ENCODE data around the gene DBNDD2.
A peak's percentile ranks its signal among the peaks of the same experiment; 100 is the strongest.

DBNDD2 gene

GRCh38 chr20:45419188-45420091 is 11.4 kb downstream of the DBNDD2 start:
- peak; percentile 97 for DNase-seq

GRCh38 chr20:45420125-45420524 is 12.0 kb downstream of the DBNDD2 start:
- DNase-seq = no peak

- DNase-seq = no peak
Observed at GRCh38 chr20:45423700-45424099, 15.6 kb downstream of the DBNDD2 start.

- DNase-seq = no peak
Observed at GRCh38 chr20:45425561-45425960, 17.5 kb downstream of the DBNDD2 start.

GRCh38 chr20:45426320-45427016 is 18.4 kb downstream of the DBNDD2 start:
- DNase-seq = no peak

GRCh38 chr20:45427236-45428149 is 19.4 kb downstream of the DBNDD2 start:
- no peak for DNase-seq

- no peak for DNase-seq
Observed at GRCh38 chr20:45429618-45430017, 21.5 kb downstream of the DBNDD2 start.

GRCh38 chr20:45432294-45432693 is 24.2 kb downstream of the DBNDD2 start:
- DNase-seq = no peak

GRCh38 chr20:45433316-45433715 is 25.2 kb downstream of the DBNDD2 start:
- no peak for DNase-seq

GRCh38 chr20:45433976-45434375 is 25.9 kb downstream of the DBNDD2 start:
- no peak for DNase-seq

GRCh38 chr20:45436732-45437485 is 28.8 kb downstream of the DBNDD2 start:
- peak; percentile 64 for DNase-seq

- DNase-seq = no peak
Observed at GRCh38 chr20:45440424-45440823, 32.3 kb downstream of the DBNDD2 start.

GRCh38 chr20:45440891-45441685 is 33.0 kb downstream of the DBNDD2 start:
- DNase-seq = no peak

- no peak for DNase-seq
Observed at GRCh38 chr20:45441746-45442145, 33.7 kb downstream of the DBNDD2 start.

GRCh38 chr20:45444050-45444449 is 36.0 kb downstream of the DBNDD2 start:
- no peak for DNase-seq

GRCh38 chr20:45445805-45446562 is 37.9 kb downstream of the DBNDD2 start:
- no peak for DNase-seq

GRCh38 chr20:45448270-45448669 is 40.2 kb downstream of the DBNDD2 start:
- DNase-seq = no peak

- no peak for DNase-seq
Observed at GRCh38 chr20:45449528-45449927, 41.4 kb downstream of the DBNDD2 start.

- peak; percentile 35 for DNase-seq
Observed at GRCh38 chr20:45450097-45450818, 42.2 kb downstream of the DBNDD2 start.

- DNase-seq = no peak
Observed at GRCh38 chr20:45452238-45452637, 44.1 kb downstream of the DBNDD2 start.
